Thoracic aorta (tissue), 2 donors: ENCODE data around the gene OTULIN. TPM values are rescaled to one million over a fixed set of nuclear protein-coding genes. Genes with fewer than 3 reads are reported as not detected.

Source experiments
- ATAC-seq: fragments of 150-250 bp; one replicate; pipeline ENCODE4 v1.8.0; 2017; ENCODE audit warnings: low read depth; ENCODE audit not compliant: insufficient number of reproducible peaks, low FRiP score
- DNase-seq: peaks from one replicate; pipeline ENCODE4 v3.0.0-alpha.2; 2020; ENCODE audit warnings: low spot score
- H3K27ac ChIP-seq, 2 donors: fragments of 200-600 bp; sonication (generic); 1 replicate in 1 of 2; 2 replicates in 1 of 2; pipeline ENCODE4 v1.5.1; 2016; ENCODE audit warnings: mild to moderate bottlenecking in 2 of 2, moderate library complexity in 2 of 2
- H3K27me3 ChIP-seq: fragments of 200-600 bp; sonication (generic); replicated peaks from 2 replicates; pipeline ENCODE4 v1.6.0; 2016; ENCODE audit warnings: mild to moderate bottlenecking; ENCODE audit not compliant: insufficient read depth
- H3K36me3 ChIP-seq: fragments of 200-600 bp; sonication (generic); one replicate; pipeline ENCODE4 v1.5.1; 2016
- H3K4me1 ChIP-seq, 2 donors: fragments of 200-600 bp; sonication (generic); 1 replicate in 1 of 2; 2 replicates in 1 of 2; pipeline versions ENCODE4 v1.5.1 to v1.6.0; 2016; ENCODE audit warnings: low read depth in 2 of 2, mild to moderate bottlenecking in 1 of 2; ENCODE audit not compliant: control insufficient read depth in 1 of 2
- H3K4me3 ChIP-seq: fragments of 200-600 bp; sonication (generic); 2 replicates; pipeline ENCODE4 v1.5.1; 2016; ENCODE audit warnings: mild to moderate bottlenecking
- H3K9me3 ChIP-seq: fragments of 200-600 bp; sonication (generic); 2 replicates; pipeline ENCODE4 v1.5.1; 2016
- total RNA-seq, 2 donors: library from RNA; depleted of rRNA; stranded (reverse); fragments of >200 nt; gene quantifications; one replicate each; pipeline versions ENCODE4 v1.1.0 to v1.2.3, GENCODE V29; 2016
- TF ChIP-seq, protein P1 (sequence below): fragments of 200-600 bp; sonication (generic); IDR thresholded peaks from one replicate; pipeline ENCODE4 v1.5.1; 2019; ENCODE audit warnings: antibody characterized with exemption

Gene OTULIN
- total RNA-seq, 2 donors from 2014 or later = 52.5 to 52.9 TPM

DNA sequence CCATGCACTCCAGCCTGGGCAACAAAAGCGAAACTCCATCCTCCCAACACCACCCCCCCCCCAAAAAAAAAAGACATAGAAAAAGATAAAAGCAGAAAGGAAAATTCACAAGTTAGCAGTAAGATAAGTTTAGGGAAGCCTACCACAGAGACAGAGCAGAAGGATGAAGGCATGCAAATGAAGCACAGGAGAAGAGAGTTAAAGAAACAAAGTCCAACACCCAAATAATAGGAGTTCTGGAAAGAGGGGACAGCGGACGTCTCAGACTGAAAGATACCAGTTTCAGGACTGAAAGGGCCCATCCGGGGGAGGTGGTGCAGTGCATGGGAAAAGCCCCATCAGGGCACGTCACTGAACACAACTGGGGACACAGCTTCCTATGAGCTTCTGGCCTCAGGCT lies 54.3 kb downstream of the OTULIN start:
- H3K9me3 ChIP-seq = no peaks in the 10 kb centered on the region
- DNase-seq (no peak), ATAC-seq (no peak)
- H3K36me3 ChIP-seq = peaks cover 27% of the 10 kb centered on the region
- H3K4me3 ChIP-seq = no peak overlapping the region
- H3K4me1 ChIP-seq = peaks cover 3 to 6% of the 10 kb centered on the region in 2 donors
- TF ChIP-seq, protein P1, sequence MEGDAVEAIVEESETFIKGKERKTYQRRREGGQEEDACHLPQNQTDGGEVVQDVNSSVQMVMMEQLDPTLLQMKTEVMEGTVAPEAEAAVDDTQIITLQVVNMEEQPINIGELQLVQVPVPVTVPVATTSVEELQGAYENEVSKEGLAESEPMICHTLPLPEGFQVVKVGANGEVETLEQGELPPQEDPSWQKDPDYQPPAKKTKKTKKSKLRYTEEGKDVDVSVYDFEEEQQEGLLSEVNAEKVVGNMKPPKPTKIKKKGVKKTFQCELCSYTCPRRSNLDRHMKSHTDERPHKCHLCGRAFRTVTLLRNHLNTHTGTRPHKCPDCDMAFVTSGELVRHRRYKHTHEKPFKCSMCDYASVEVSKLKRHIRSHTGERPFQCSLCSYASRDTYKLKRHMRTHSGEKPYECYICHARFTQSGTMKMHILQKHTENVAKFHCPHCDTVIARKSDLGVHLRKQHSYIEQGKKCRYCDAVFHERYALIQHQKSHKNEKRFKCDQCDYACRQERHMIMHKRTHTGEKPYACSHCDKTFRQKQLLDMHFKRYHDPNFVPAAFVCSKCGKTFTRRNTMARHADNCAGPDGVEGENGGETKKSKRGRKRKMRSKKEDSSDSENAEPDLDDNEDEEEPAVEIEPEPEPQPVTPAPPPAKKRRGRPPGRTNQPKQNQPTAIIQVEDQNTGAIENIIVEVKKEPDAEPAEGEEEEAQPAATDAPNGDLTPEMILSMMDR = no peak
- no peak overlapping the region for H3K27ac ChIP-seq
- no peaks in the 10 kb centered on the region for H3K27me3 ChIP-seq

DNA sequence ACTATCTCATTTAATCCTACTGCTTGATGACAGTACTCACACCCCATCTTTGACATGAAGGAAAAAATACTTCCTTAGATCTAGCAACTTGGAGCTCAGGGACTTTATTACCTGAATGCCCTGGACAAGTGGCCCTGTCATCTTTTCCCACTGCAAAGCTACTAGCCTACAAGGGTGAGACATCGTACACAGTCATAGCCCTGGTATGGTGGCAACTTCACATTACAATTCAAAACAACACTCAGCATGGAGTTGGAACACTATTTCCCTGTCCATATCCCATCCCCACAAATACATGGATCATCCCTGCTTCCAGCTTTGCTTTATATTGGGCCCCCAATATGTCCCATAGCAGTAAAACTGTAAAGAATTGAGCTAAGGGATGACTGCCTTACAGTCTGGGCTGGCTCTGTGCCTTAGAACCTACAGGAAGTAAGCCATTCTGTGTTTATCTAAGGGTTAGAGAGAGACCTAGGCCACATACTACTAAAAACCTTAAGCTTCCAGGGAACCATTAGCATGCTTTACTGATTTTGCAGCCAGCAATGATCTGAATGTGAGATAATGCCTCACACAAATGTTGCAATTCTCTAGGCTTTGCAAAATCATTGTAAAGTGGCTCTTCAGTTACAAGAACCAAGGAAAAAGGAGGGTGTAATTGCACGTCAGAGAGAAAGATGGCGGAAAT lies 55.9 kb downstream of the OTULIN start:
- ATAC-seq = no peak
- H3K9me3 ChIP-seq = no peaks in the 10 kb centered on the region
- H3K27ac ChIP-seq = no peak overlapping the region
- H3K4me1 ChIP-seq = peaks cover 3 to 6% of the 10 kb centered on the region in 2 donors
- TF ChIP-seq, protein P1 = no peak
- no peak overlapping the region for H3K4me3 ChIP-seq
- peaks cover 11% of the 10 kb centered on the region for H3K36me3 ChIP-seq
- no peak for DNase-seq
- H3K27me3 ChIP-seq = no peaks in the 10 kb centered on the region

DNA sequence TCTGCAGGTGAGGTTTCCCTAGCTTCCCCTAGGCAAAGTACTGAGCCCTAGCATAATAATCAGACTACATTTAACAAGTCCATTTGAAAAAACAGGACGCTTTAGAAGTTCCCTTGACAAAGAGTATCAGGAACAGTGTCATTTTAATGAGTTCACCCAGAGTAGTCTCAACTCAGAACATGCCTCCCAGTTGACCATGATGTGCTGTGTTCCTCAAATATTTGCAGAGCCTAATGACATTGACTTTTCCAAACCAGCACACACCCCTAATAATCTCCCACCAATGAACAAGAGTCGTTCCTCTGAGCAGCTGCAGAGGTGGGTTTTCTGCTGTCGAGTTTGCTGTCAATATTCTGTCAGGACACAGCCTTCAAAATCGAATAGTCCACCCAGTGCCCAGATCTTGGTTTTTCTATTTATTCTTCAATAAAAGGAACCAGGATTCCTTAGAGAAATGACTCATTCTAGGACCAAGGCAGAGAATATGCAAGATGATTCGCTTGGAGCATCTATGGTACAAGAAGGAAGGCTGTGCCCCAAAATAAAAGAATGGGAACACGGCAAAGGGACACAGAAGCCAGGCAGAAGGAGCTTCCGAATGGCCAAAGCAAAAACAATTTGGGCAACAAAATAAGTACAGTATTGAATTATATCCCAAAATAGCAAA lies 57.6 kb downstream of the OTULIN start:
- H3K36me3 ChIP-seq = no peaks in the 10 kb centered on the region
- no peaks in the 10 kb centered on the region for H3K9me3 ChIP-seq
- TF ChIP-seq, protein P1 = no peak

DNA sequence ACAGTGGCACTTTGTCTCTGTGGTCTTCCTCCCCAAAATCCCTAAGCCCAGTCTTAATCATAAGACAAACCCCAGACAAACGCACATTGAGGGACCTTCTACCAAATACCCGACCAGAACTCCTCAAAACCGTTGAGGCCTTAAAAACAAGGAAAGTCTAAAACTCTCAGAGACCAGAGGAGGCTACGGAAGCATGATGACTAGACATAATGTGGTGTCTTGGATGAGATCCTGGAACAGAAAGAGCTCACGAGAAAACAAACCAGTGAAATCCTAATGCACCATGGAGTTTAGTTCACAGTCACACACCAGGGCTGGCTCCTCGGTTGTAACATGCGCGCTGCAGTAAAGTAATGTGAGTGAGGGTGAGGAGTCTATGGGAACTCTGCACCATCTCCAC lies 58.4 kb downstream of the OTULIN start:
- Histone ChIP-seq H3K36me3 (no peaks in the 10 kb centered on the region), H3K27ac (no peak overlapping the region), H3K4me1 (peaks cover 21 to 31% of the 10 kb centered on the region in 2 donors), H3K4me3 (no peak overlapping the region), H3K9me3 (no peaks in the 10 kb centered on the region), H3K27me3 (no peaks in the 10 kb centered on the region)
- no peak for DNase-seq
- TF ChIP-seq, protein P1 = no peak
- no peak for ATAC-seq

More for the DNA sequence above, 57.6 kb downstream of the OTULIN start:
- no peak overlapping the region for H3K4me3 ChIP-seq
- no peaks in the 10 kb centered on the region for H3K27me3 ChIP-seq
- peaks cover 16 to 23% of the 10 kb centered on the region in 2 donors for H3K4me1 ChIP-seq
- ATAC-seq = no peak
- DNase-seq = no peak
- H3K27ac ChIP-seq = no peak overlapping the region

DNA sequence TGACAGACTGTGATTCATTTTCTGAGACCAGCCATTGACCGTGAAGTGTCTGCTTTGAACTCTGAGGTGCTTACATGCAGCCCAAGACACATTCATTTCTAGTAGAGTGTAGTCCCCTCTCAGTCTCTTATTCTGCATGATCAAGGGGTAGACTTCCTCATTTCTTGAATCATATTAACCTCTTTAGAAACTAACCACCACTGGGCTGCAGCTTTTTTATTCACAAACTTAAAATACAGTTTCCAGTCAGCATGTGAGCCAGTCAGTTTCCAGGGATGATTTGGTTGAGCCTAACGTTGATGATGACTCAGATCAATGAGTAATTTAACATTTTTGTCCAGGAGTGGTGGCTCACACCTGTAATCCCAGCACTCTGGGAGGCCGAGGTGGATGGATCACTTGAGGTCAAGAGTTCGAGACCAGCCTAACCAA lies 59.2 kb downstream of the OTULIN start:
- H3K27me3 ChIP-seq = no peaks in the 10 kb centered on the region
- no peak overlapping the region for H3K27ac ChIP-seq
- H3K36me3 ChIP-seq = no peaks in the 10 kb centered on the region
- ATAC-seq (no peak), DNase-seq (no peak)
- H3K4me3 ChIP-seq = no peak overlapping the region
- peaks cover 25 to 37% of the 10 kb centered on the region in 2 donors for H3K4me1 ChIP-seq
- TF ChIP-seq, protein P1 = no peak
- H3K9me3 ChIP-seq = no peaks in the 10 kb centered on the region
